ENCODE results near the gene FSHR.
A peak's percentile ranks its signal among the peaks of the same experiment; 100 is the strongest.

Gene FSHR

DNA sequence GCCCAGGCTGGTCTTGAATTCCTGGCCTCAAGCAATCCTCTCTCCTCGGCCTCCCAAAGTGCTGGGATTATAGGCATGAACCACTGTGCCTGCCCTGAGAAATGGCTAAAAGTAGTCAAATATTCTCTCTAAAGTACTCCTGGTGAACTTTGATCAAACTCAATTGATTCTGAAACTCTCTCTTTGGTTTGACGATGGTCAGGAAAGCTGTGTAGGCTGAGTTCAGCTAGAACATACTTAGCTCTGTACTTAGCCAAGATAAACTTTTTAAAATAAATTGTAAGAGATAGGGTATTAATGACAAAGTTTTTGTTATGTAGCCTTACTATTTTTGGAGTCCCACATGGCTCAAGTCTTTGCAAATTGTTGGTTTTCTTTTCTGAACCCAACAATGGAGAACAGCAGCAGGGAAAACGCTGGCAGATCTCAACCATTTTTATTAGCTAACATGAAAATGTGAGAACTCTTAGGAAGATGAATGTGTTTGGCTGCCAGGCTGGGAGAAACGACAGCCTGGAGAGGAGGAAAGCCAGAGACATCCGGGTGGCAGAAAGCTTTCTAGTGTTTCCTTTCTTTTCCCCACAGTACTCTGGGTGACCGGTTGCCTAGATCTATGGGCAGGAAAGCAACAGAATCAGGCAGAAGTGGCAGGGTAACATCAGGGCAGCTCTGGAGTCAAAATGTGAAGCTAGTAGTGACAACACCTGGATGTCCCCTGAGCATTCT lies 205.8 kb downstream of the FSHR start:
- no peak for FAIRE-seq

DNA sequence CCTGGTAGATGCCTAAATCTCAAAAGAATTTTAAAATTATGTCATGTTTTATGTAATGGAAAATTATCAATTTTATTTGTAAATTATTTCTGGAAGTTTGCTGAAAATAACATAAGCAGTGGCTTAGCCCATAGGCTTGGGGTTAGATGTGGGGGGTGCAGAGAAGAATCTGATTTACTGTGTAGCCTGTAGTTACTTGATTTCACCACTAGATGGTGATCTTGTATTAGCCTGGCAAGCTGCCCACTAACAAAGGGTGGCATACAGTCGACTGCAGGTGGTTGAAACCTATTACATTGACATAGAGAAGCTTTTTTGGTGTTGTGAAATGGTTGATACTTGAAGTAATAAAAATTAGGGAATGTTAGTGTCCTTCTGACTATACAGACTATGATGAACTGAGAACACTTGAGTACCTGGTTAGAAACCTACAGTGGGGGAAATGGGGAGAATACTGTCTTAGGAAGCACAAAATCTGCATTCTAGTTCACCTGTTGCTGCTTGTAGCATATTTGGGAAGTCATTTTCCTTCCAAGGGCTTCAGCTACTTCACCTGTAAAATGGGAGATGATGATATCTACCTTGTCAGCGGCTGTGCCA lies 207.8 kb downstream of the FSHR start:
- peak; percentile 86 for FAIRE-seq

DNA sequence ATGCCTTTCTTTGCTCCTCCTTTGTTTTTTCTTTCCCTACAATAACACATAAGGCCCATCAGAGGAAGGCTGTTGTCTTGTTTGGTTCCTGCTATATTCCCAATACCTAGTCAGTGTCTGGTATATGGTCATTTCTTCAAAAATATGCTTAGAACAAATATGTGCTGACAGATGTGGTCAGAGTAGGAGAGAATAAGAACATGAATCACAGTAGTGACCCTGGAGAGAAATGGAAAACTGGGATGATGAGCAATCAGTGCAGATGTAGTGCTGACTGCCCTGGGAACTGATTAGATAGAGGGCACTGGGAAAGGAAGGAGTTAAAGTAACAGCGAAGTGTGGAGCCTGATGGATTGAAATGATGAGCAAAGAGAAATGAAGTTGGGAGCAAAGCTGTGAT lies 209.4 kb downstream of the FSHR start:
- no peak for FAIRE-seq

DNA sequence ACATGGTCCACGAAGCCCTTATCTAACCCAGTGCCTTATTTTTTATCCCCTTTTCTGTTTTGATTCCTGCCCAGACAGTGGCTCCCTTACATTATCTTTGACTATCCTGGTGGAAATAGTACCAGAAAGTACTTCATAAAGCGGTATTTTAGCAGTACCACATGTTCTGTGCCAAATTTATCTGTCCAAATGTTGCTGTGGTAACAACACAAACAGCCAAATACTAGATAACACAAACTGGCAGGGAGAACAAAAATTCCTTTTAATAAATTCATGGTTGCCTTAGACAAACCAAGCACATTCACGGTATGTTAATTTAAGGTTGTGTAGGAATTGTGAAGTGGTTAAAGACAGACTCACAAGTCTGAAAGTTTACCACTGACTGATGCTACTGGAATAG lies 210.9 kb downstream of the FSHR start:
- FAIRE-seq, result no peak

DNA sequence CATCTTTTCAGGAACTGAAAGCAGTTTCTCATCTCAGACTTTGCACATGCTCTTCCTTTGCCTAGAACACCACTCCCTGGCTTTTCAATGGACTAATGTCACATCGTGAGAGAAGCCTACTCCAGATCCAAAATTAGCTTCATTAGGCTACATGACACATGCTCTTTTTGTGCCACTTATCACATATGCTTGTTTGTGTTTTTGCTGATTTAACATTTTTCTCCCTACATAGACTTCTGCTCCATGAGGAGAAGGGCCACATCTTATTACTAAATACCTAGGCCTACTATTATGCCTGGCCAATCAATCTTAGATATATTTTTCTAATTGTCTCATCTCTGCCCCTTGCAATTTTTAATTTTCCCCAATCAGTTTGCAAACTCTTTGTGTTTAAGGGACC lies 212.4 kb downstream of the FSHR start:
- no peak for FAIRE-seq

DNA sequence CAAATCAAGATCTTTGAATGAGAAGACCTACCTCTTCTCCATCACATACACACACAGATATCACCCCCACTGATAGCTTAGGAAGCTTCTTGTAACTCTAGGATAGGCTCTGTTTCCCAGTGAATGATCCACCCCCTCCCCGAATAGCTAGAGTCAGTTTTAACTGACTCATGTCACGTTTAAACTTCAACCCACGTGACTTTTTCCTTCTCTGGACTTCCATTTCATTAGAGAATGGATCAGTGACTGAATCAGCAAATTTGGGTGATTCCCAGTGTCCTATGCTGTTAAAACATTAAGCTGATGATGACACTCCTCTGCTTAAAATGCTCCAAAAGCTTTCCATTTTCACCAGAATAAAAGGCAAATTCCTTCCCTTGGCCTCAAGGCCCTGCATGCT lies 212.9 kb downstream of the FSHR start:
- FAIRE-seq, result no peak

DNA sequence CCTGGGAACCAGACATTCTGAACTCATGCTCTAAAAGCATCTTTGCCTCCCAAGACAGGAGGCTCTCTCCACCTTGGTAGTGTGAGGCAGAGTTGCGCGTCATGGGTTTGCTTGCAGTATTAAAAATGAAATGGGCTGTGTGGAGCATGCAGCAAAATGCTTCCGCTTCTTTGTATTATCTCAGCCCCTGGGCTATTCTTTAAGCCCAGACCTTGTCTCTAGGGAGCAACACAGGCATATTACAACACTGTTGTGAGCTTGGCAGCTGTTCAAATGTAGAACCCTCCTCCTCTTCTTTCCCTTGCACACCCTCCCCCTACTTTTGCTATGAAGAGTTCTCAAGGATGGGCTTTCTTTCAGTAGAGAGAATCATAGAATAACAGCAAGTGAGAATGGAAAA lies 213.7 kb downstream of the FSHR start:
- no peak for FAIRE-seq

DNA sequence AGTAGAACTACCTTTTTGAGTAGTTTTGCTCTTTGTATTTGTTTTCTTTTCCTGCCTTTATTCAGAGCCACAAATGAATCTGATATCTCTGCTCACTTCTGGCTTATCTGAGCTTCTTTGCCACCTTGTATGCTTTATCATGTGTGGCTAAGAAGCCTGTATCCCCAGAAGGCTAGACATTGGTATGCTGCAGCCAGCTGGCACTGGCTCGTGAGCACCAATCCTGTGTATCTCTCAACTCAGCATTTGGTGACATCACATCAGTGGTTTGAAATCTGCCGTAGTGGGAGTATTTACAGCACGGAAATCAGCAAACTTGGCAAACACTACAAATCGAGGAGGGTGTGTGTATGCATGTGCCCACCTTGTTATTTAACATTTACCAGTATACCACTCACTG lies 215.1 kb downstream of the FSHR start:
- no peak for FAIRE-seq

DNA sequence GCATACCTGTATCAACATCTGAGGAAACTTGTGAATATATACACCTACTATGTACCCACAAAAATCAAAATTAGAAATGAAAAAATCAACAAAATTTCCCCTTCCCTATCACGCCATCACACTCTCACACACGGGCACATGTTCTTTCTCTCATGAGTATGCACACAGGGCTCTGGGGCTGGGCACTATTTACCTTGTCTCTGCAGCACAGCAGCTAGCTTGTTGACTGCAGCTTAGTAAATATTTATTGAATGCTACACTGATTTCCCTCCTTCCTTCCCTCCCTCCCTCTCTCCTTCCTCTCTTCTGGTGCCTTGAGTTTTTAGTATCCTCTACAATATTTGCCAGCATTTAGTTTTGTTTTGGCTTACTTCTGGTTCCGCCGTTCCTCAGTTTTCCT lies 216.1 kb downstream of the FSHR start:
- FAIRE-seq, result no peak

DNA sequence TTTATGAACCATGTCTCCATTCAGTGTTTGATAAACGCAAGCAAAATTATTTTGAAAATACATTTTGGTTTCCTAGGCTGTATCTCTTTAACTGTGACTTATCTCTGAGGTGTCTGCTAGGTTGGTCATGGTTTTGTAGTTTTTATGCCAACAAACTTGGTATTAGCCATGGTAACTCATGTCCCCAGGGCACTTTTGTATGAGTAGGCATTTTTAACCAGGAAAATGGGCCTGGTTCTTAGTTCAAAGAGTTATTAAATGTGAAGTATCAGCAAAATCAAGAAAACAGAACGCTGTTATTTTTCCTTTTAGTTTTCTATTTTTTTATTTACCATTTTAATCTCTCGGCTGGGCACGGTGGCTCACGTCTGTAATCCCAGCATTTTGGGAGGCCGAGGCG lies 219.5 kb downstream of the FSHR start:
- FAIRE-seq, result no peak

DNA sequence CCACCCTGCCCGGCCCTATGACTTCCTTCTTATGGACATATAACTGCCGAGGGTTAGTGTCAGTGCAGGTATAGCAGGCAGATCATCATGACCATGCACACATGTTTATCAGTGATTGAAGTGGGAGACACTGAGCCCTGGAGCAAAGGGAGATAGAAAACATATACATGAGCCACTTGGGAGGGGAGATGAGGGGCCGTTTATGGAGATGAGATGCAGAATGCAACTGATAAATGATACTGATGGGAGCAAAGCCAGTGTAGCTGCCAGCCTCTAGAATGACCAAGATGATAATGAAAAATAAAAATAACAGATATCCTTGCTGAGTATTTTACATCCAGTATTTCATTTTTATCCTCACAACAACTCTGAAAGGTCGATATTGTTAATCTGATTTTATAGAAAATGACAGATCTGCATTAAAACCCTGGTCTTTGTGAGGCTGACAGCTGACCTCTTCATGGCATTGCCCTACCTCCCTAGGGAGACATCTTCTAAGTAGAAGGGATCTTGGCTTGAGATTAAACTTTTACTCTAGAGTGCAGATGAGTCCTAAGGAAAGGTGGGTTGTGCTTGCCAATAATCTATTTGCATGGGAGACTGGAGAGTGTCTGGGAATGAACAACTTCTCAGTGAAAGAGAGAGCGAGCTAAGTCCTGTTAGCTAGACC lies 220.4 kb downstream of the FSHR start:
- no peak for FAIRE-seq

DNA sequence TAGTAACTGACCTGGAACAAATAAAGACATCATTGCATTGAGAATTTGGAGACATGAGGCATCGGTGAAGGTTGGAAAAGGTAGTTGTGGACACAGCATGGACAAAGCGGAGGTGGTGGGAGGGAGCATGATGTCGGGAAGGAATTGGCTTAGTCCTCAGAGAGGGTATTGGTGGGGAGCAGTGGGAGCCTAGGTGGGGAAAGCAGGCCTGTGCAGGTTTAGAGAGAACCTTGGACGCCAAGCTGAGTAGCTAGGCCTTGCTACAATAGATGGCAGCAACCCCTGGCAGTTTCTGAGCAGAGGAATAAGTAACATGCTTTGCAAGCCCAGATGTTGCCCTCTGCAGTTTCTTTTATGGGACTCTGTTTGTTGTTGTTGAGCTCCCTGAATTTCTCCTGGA lies 221.6 kb downstream of the FSHR start:
- no peak for FAIRE-seq

DNA sequence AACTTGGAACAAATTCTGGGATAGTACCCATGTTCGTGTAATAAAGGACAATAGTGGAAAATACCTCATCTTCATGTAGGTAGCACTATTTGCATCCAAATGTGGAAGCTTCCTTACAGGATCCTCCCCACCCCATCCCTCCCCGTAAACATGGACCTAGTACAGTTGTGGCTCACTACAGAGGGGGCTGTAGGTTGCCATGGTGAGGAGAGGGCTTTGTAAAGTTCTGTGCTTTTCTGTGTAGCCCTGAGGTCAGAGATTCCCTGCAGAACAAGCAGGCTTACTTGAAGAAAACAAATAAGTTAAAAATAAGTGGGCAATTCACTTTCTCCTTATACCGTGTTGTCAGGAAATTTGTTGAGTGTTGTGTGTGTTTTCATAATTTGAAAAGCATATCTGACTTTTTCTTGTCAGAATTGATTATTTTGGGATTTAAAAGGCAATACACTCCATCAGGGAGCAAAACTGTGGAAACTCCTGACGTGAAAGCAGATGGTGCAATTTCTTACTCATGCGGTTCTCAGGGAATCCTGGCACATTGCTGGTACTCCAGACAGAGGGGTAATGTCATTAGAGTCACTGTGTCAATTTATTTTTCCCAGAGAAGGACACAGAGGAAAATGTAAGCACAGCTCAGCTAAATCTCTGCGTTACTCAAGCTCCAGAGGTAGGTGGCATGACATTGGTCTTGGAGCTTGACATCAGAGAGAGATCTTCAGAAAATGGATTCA lies 224.6 kb downstream of the FSHR start:
- no peak for FAIRE-seq

DNA sequence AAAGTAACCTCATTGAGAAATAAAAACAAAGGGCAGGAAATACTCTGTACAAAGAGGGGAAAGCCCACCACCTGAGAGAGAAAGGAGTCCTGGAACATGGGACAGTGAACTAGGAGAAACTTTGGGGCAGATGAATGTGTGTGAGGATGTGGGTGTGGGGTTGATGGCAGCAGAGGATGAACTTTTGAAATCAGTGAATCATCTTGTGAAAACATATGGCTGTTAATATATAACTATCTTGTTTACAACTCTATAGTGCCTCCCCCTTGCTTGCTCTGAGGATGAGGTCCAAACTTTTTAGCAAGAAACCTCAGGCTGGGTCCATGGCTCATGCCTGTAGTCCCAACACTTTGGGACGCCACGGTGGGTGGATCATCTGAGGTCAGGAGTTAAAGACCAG lies 227.0 kb downstream of the FSHR start:
- FAIRE-seq, result no peak

DNA sequence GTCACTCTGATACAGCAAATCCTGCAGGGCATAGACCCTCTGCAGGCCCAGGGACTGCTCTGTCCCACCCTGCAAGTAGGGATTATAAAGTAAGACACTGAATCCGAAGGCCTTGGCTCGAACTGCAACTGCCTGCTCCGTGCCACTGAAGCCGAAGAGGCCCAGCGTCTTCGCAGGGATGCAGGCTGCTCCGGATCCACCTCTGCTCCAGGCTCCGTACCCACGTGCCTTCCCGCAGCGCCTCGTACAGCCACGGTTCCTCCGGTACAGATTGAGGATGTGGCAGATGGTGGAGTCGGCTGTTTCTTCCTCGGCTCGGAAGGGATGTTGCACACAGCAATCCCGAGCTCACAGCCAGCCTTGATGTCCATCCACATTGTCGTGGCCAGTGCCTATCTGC lies 238.4 kb downstream of the FSHR start:
- FAIRE-seq, result no peak

DNA sequence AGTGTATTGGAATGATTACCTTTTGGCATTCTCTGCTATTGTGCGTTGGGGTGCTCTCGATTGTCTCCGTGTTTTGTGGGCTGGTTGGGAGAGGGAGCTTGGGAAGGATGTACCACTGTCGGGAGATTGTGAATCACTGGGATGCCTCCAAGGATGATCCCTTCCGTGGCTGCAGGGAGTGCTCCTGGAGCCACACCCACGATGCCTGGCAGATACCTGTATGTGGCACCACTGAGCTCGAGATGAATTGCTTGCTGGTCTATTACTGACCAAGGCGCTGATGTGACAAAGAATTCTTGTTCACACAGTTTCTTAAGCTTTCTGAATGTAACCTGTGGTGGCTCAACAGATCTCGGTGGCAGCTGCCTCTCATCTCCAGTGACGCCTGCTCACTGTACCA lies 239.1 kb downstream of the FSHR start:
- no peak for FAIRE-seq

DNA sequence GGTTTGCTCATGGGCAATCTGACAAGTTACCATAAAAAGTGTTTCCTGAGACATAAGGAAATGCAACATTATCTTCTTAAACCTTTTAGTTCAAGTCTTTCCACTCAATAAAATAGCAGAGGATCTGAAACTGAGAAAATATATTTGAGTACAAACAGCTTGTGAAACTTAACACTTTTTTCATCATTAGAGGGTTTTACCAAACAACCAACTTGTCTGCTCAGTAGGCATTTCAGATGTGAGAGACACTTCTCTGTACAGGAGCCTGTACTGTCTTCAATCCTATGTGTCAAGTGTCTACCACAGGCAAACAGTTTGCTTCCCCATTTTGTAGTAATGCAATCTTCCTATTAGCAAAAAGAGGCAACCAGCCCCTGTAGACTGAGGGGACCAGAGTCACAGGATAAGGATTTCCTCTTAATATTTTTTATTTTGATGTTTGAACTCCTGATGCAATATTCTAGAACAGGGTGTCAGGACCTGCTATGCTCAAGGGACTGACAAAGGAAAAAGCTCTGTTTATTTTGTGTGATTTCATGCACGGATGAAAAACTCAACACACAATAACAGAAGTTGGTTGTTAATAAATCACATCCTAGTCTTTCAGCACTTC lies 239.7 kb downstream of the FSHR start:
- FAIRE-seq, result no peak

All from A204.1 (cell line).